Measurements from ENCODE around the gene MME.

The MME gene

GRCh38 chr3:155147588-155147987 lies 67.5 kb downstream of the MME start:
- TF ChIP-seq ZFP30 (CRISPR knock-in tag; IDR thresholded peaks at IDR 0.05) (no peak), CSRNP3 (CRISPR knock-in tag; IDR thresholded peaks at IDR 0.05) (no peak), BACH2 (CRISPR knock-in tag; IDR thresholded peaks at IDR 0.05; ENCODE audit: borderline replicate concordance) (no peak)
- ATAC-seq: no peak

- TF ChIP-seq TSHZ2 (CRISPR knock-in tag; IDR thresholded peaks at IDR 0.05) (no peak), TOX (CRISPR knock-in tag; IDR thresholded peaks at IDR 0.05; ENCODE audit: borderline replicate concordance) (no peak), TCF4 (CRISPR knock-in tag; IDR thresholded peaks at IDR 0.05; ENCODE audit: borderline replicate concordance) (no peak)
- no peak for ATAC-seq
Observed at GRCh38 chr3:155149494-155149893, 69.4 kb downstream of the MME start.

GRCh38 chr3:155153242-155154186 lies 73.4 kb downstream of the MME start:
- TF ChIP-seq TCF4 (CRISPR knock-in tag; IDR thresholded peaks at IDR 0.05; ENCODE audit: borderline replicate concordance) (no peak), ZNF565 (CRISPR knock-in tag; conservative IDR thresholded peaks at IDR 0.05; ENCODE audit: low read depth) (no peak), TSHZ2 (CRISPR knock-in tag; IDR thresholded peaks at IDR 0.05) (no peak)
- no peak for ATAC-seq

GRCh38 chr3:155154255-155154654 lies 74.1 kb downstream of the MME start:
- no peak for ATAC-seq
- no peak for TF ChIP-seq ZNF70 (CRISPR knock-in tag; IDR thresholded peaks at IDR 0.05)
- no peak for TF ChIP-seq ZFP30 (CRISPR knock-in tag; IDR thresholded peaks at IDR 0.05)
- TF ChIP-seq TSHZ2 (CRISPR knock-in tag; IDR thresholded peaks at IDR 0.05): no peak
- no peak for TF ChIP-seq PPARA (CRISPR knock-in tag; IDR thresholded peaks at IDR 0.05; ENCODE audit: borderline replicate concordance)
- no peak for TF ChIP-seq ZC3H10 (CRISPR knock-in tag; IDR thresholded peaks at IDR 0.05)
- no peak for TF ChIP-seq ISL1 (CRISPR knock-in tag; IDR thresholded peaks at IDR 0.05)

- no peak for ATAC-seq
- TF ChIP-seq CSRNP3 (CRISPR knock-in tag; IDR thresholded peaks at IDR 0.05): no peak
- TF ChIP-seq ESRRG (CRISPR knock-in tag; IDR thresholded peaks at IDR 0.05): no peak
- TF ChIP-seq PPARA (CRISPR knock-in tag; IDR thresholded peaks at IDR 0.05; ENCODE audit: borderline replicate concordance): no peak
- no peak for TF ChIP-seq ZFP30 (CRISPR knock-in tag; IDR thresholded peaks at IDR 0.05)
- no peak for TF ChIP-seq TCF4 (CRISPR knock-in tag; IDR thresholded peaks at IDR 0.05; ENCODE audit: borderline replicate concordance)
- no peak for TF ChIP-seq ZC3H10 (CRISPR knock-in tag; IDR thresholded peaks at IDR 0.05)
- no peak for TF ChIP-seq ZNF70 (CRISPR knock-in tag; IDR thresholded peaks at IDR 0.05)
Observed at GRCh38 chr3:155158346-155159037, 78.4 kb downstream of the MME start.

All from SK-N-SH treated with all-trans-retinoic acid at 6 μM for 48 hours (cell line).